ENCODE data around the gene ACTR3.
"Not testable (repeated sequence)": the region's sequence is repeated elsewhere in the genome, so short reads cannot be mapped to it uniquely, and the experiment has no call there.

Gene ACTR3

DNA sequence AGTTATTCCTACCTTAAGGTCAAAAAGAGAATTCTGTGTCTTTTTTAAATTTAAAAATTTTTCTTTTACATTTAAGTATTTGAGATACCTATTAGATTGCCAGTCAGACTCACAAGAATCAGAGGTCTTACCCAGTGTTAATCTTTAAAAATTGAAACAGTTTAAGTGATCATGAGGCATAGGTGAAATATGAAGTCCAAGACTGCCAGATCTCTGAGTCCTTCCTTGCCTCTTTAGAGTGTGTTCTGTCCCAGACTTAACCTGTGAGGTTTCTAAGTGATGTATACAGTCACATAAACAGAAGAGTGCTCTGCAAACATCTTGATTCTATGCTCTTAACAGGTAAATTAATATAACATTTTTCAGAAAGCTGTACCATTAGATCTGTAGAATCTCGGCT is 40.6 kb downstream of the ACTR3 start:
- H4K20me1 ChIP-seq (ENCODE audit: control insufficient read depth, insufficient read depth, low read depth, low read length): 0 out of 2 replicates have a peak, but pooled peaks cover 3% of the 10 kb centered on the region
- H3K9me2 ChIP-seq (replicated peaks; ENCODE audit: control insufficient read depth, low read length): no peaks in the 10 kb centered on the region
- TF ChIP-seq, protein P1, sequence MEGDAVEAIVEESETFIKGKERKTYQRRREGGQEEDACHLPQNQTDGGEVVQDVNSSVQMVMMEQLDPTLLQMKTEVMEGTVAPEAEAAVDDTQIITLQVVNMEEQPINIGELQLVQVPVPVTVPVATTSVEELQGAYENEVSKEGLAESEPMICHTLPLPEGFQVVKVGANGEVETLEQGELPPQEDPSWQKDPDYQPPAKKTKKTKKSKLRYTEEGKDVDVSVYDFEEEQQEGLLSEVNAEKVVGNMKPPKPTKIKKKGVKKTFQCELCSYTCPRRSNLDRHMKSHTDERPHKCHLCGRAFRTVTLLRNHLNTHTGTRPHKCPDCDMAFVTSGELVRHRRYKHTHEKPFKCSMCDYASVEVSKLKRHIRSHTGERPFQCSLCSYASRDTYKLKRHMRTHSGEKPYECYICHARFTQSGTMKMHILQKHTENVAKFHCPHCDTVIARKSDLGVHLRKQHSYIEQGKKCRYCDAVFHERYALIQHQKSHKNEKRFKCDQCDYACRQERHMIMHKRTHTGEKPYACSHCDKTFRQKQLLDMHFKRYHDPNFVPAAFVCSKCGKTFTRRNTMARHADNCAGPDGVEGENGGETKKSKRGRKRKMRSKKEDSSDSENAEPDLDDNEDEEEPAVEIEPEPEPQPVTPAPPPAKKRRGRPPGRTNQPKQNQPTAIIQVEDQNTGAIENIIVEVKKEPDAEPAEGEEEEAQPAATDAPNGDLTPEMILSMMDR (IDR thresholded peaks at IDR 0.05; ENCODE audit: low read depth, low read length, poor library complexity, severe bottlenecking): no peak
- TF ChIP-seq EZH2phosphoT487 (IDR thresholded peaks at IDR 0.05; ENCODE audit: borderline replicate concordance, low read length): no peak
- H3K27ac ChIP-seq (ENCODE audit: low read depth, low read length): no peak overlapping the region
- peaks cover 95% of the 10 kb centered on the region for H3K36me3 ChIP-seq (ENCODE audit: control insufficient read depth, low read length)
- no peaks in the 10 kb centered on the region for H3K27me3 ChIP-seq (ENCODE audit: control insufficient read depth, low read length)
- no peaks in the 10 kb centered on the region for H3K9me3 ChIP-seq (ENCODE audit: control insufficient read depth, insufficient read depth, low read length)
- no peak overlapping the region for H3K4me3 ChIP-seq (ENCODE audit: low read length)
- peaks cover 7% of the 10 kb centered on the region; the same call in 1 of the 2 replicates for H3F3A ChIP-seq (ENCODE audit: control insufficient read depth, insufficient read depth)
- no peak overlapping the region for H3K4me2 ChIP-seq (ENCODE audit: low read length)
- H3K79me2 ChIP-seq (ENCODE audit: control insufficient read depth, low read length): peaks cover 79% of the 10 kb centered on the region
- no peaks in the 10 kb centered on the region for H3K4me1 ChIP-seq (ENCODE audit: control insufficient read depth, low read length)

DNA sequence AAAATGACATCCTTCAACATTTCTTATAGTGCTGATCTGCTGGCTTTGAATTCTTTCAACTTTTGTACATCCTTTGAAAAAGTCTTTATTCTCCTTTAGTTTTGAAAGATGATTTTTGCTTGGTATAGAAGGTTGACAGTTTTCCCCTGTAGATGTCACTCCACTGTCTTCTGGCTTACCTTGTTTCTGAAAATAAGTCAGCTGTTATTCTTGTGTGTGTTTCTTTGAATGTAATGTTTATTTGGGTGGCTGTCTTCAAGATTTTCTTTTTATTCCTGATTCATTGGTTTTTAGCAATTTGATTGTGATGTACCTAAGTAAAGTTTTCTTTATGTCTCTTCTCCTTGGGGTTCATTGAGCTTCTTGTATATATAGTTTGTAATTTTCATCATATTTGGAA is 47.6 kb downstream of the ACTR3 start:
- Histone ChIP-seq H3K36me3 (ENCODE audit: control insufficient read depth, low read length) (peaks cover 95% of the 10 kb centered on the region), H3K4me3 (ENCODE audit: low read length) (no peak overlapping the region), H3K9me3 (ENCODE audit: control insufficient read depth, insufficient read depth, low read length) (no peaks in the 10 kb centered on the region), H3K4me1 (ENCODE audit: control insufficient read depth, low read length) (no peaks in the 10 kb centered on the region), H3K79me2 (ENCODE audit: control insufficient read depth, low read length) (peaks cover 57% of the 10 kb centered on the region), H3K27me3 (ENCODE audit: control insufficient read depth, low read length) (no peaks in the 10 kb centered on the region), H4K20me1 (ENCODE audit: control insufficient read depth, insufficient read depth, low read depth, low read length) (no peaks in the 10 kb centered on the region), H3K4me2 (ENCODE audit: low read length) (no peak overlapping the region), H3F3A (ENCODE audit: control insufficient read depth, insufficient read depth) (peaks cover 15% of the 10 kb centered on the region; the same call in 1 of the 2 replicates), H3K27ac (ENCODE audit: low read depth, low read length) (no peak overlapping the region), H3K9me2 (replicated peaks; ENCODE audit: control insufficient read depth, low read length) (no peaks in the 10 kb centered on the region)
- TF ChIP-seq, protein P1 (IDR thresholded peaks at IDR 0.05; ENCODE audit: low read depth, low read length, poor library complexity, severe bottlenecking): no peak
- TF ChIP-seq EZH2phosphoT487 (IDR thresholded peaks at IDR 0.05; ENCODE audit: borderline replicate concordance, low read length): no peak

- no peaks in the 10 kb centered on the region for H3K4me1 ChIP-seq (ENCODE audit: control insufficient read depth, low read length)
- peaks cover 12% of the 10 kb centered on the region; the same call in 1 of the 2 replicates for H3F3A ChIP-seq (ENCODE audit: control insufficient read depth, insufficient read depth)
- H3K27ac ChIP-seq (ENCODE audit: low read depth, low read length): no peak overlapping the region
- peaks cover 55% of the 10 kb centered on the region for H3K79me2 ChIP-seq (ENCODE audit: control insufficient read depth, low read length)
- H3K36me3 ChIP-seq (ENCODE audit: control insufficient read depth, low read length): peaks cover 91% of the 10 kb centered on the region
- no peaks in the 10 kb centered on the region for H3K9me3 ChIP-seq (ENCODE audit: control insufficient read depth, insufficient read depth, low read length)
- H3K4me3 ChIP-seq (ENCODE audit: low read length): no peak overlapping the region
- H4K20me1 ChIP-seq (ENCODE audit: control insufficient read depth, insufficient read depth, low read depth, low read length): no peaks in the 10 kb centered on the region
- H3K9me2 ChIP-seq (replicated peaks; ENCODE audit: control insufficient read depth, low read length): no peaks in the 10 kb centered on the region
- TF ChIP-seq EZH2phosphoT487 (IDR thresholded peaks at IDR 0.05; ENCODE audit: borderline replicate concordance, low read length): no peak
- TF ChIP-seq, protein P1 (IDR thresholded peaks at IDR 0.05; ENCODE audit: low read depth, low read length, poor library complexity, severe bottlenecking): no peak
- no peak overlapping the region for H3K4me2 ChIP-seq (ENCODE audit: low read length)
- H3K27me3 ChIP-seq (ENCODE audit: control insufficient read depth, low read length): no peaks in the 10 kb centered on the region
Measured at GRCh38 chr2:113940891-113941290, 51.0 kb downstream of the ACTR3 start.

DNA sequence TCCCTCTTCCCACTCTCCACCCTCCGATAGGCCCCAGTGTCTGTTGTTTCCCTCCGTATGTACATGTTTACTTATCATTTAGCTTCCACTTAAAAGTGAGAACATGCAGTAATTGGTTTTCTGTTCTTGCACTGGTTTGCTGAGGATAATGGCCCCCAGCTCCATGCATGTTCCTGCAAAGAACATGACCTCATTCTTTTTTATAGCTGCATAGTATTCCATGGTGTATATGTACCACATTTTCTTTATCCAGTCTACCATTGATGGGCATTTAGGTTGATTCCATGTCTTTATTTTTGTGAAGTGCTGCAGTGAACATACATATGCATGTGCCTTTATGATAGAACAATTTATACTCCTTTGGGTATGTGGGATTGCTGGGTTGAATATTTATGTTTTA is 55.9 kb downstream of the ACTR3 start:
- peaks cover 26% of the 10 kb centered on the region for H3K79me2 ChIP-seq (ENCODE audit: control insufficient read depth, low read length)
- not testable (repeated sequence) for H3K9me3 ChIP-seq (ENCODE audit: control insufficient read depth, insufficient read depth, low read length); H3K4me1 ChIP-seq (ENCODE audit: control insufficient read depth, low read length); H3K27ac ChIP-seq (ENCODE audit: low read depth, low read length); H3K27me3 ChIP-seq (ENCODE audit: control insufficient read depth, low read length); H3K4me3 ChIP-seq (ENCODE audit: low read length); H3K9me2 ChIP-seq (replicated peaks; ENCODE audit: control insufficient read depth, low read length); H3K4me2 ChIP-seq (ENCODE audit: low read length); H3F3A ChIP-seq (ENCODE audit: control insufficient read depth, insufficient read depth); H4K20me1 ChIP-seq (ENCODE audit: control insufficient read depth, insufficient read depth, low read depth, low read length)
- peaks cover 91% of the 10 kb centered on the region for H3K36me3 ChIP-seq (ENCODE audit: control insufficient read depth, low read length)

DNA sequence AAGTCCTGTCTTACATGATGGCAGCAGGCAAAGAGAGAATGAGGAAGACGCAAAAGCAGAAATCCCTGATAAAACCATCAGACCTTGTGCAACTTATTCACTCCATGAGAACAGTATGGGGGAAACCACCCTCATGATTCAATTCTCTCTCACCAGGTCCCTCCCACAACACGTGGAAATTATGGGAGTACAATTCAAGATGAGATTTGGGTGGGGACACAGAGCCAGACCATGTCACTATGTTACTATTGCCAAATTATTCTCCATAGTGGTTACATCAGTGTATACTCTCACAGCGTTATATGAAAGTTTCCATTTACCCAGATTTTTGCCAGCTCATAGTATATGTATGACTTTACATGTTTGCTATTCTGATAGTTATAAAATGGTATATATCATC is 61.0 kb downstream of the ACTR3 start:
- Histone ChIP-seq H3K36me3 (ENCODE audit: control insufficient read depth, low read length) (peaks cover 93% of the 10 kb centered on the region), H3F3A (ENCODE audit: control insufficient read depth, insufficient read depth) (peaks cover 17% of the 10 kb centered on the region)
- H3K9me3 ChIP-seq (ENCODE audit: control insufficient read depth, insufficient read depth, low read length); H3K27ac ChIP-seq (ENCODE audit: low read depth, low read length); H3K27me3 ChIP-seq (ENCODE audit: control insufficient read depth, low read length); H3K4me2 ChIP-seq (ENCODE audit: low read length); H3K4me3 ChIP-seq (ENCODE audit: low read length); H3K4me1 ChIP-seq (ENCODE audit: control insufficient read depth, low read length); H4K20me1 ChIP-seq (ENCODE audit: control insufficient read depth, insufficient read depth, low read depth, low read length); H3K79me2 ChIP-seq (ENCODE audit: control insufficient read depth, low read length); H3K9me2 ChIP-seq (replicated peaks; ENCODE audit: control insufficient read depth, low read length): not testable (repeated sequence)
